GM19468 (cell line): ENCODE measurements around the gene GPR146.
"Not testable (repeated sequence)": the region's sequence is repeated elsewhere in the genome, so short reads cannot be mapped to it uniquely, and the experiment has no call there.

ENCODE experiments used
- ATAC-seq: cut with Tn5 transposase; IDR thresholded peaks from one replicate; pipeline ENCODE4 v1.9.1; 2021; ENCODE audit warnings: mild to moderate bottlenecking, moderate library complexity, moderate number of reproducible peaks; ENCODE audit not compliant: unreplicated experiment; ENCODE audit errors: extremely low read depth

The GPR146 gene

DNA sequence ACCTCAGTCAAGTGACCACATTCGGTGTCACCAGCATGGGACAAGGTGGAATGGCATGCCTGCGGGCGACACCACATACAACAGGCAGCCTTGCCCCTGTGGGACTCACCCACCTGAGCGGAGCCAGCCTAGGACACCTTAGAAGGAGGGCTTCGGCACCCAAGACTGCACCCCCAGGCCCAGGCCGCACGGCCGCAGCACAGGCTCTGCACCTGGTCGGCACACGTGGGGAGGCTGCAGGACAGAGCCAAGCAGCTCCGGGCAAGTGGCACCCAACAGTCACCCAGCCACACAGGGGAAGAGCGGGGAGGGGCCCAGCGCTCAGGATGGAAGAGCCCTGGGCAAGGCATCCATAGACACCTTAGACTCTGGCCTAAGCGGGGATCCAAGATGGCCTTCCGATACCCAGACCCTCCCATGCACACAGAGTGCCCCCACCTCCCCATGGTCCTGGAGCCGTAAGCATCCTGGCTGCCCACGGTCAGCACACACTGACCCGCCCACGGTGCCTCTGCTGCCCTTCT lies 27.4 kb downstream of the GPR146 start:
- no peak for ATAC-seq

DNA sequence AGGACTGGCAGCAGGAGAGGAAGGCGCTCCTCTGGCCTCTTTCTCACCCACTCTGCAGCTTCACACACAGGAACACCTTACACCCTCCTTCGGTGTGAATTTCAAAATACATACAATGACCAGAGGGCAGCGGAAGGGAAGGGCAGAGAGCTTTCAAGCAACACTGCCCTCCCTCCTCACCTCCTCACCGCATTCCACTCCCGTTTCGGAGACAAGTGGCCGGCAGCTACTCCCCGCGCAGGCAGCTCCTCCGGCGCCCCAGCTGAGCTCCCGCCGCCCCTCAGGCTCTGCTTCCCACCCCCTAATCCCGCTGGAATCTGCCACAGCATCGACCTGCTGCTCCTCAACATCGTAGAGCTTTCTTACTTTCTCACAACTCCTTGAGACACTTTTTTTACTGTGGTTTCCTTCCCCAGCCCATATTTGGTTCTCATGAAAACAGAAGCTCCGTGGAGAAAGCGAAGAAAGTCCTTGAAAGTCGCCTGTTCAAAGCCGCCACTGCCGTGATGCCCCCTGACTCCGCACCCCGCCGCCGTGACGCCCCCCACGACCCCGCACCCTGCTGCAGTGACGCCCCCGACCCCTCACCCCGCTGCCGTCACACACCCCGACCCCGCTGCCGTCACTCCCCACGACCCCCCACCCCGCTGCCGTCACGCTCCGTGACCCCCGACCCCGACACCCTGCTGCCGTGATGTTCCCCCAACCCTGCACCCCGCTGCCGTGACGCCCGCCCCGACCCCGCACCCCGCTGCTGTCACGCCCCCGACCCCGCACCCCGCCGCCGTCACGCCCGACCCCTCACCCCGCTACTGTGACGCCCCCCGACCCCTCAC lies 29.0 kb downstream of the GPR146 start:
- ATAC-seq, result no peak

DNA sequence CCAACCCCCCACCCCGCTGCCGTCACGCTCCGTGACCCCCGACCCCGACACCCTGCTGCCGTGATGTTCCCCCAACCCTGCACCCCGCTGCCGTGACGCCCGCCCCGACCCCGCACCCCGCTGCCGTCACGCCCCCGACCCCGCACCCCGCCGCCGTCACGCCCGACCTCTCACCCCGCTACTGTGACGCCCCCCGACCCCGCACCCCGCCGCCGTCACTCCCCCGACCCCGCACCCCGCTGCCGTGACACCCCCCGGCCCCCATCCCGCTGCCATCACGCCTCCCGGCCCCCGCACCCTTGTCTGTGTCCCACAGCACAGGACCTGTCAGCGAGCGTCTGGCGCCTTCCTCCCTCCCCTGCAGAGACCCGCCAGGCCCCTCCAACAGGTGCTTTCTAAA lies 29.7 kb downstream of the GPR146 start:
- ATAC-seq, result not testable (repeated sequence)

DNA sequence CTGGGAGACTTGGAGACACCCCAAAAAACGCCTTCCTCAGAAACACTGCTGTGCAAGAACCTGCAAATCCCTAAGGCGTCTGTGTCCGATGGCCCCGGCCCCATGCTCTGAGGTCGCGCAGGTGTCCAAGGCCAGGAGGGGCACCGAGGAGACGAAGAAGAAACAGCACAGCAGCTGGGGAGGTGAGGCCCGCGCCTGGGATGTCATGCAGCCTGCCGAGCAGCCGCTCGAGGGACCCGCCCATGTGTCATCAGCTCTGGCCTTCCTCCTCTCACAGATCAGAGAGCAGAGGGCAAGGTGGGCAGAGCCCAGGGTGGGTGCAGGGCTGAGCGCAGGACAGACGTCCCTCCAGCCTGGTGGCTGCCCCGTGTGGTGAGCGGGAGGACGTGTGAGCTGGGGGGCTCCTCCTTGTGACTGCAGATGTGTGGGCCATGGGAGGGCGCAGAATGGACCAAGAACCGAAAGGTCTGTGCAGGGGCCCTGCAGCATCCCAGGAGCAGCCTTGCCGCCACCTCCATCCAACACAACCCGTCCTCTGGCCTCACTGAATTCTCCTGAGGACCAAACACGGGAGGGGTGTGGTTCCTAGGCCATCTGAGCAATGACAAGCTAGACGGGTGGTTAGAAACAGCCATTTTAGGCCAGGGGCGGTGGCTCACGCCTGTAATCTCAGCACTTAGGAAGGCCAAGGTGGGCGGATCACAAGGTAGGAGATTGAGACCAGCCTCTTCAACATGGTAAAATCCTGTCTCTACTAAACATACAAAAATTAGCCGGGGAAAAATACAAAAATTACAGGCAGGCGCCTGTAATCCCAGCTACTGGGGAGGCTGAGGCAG lies 30.5 kb downstream of the GPR146 start:
- ATAC-seq, result no peak

DNA sequence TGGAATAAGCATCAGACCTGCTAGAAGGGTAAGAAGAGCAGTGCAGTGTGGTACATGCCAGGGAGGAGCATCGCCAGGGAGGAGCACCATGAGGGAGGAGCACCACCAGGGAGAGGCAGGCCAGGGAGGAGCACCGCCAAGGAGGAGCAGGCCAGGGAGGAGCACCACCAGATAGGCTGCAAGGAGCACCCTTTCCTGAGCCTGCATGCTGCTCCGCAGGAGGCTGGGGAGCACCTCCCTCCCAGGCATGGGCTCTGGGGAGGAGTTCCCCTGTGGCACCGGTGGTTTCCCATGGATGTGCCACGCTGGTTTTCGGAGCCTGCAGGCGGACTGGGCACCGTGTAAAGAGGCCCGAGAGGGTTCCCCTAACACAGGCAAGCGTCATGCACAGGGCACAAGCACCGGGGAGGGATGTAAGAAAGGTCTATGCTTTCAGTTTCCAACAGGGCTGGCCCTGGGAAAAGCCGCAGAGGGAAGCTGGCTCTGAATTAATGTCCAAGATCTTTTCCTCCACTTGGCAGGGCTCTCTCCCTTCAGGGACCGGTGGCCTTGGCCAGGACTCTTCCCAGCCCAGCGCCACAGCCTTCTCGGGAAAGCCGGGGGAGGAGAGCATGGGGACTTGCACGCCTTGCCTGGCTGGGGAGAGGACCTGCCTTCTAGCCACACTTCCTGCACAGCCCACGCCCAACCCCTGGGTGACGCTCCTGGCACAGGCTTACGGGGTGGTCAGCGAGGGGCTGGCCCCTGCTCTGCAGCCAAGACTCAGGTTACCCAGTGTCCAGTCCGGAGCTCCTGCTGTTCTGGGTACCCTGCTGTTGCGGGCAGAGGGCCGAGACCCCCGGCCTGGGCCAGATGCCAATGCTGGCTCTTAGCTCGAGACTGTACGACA lies 32.1 kb downstream of the GPR146 start:
- no peak for ATAC-seq

DNA sequence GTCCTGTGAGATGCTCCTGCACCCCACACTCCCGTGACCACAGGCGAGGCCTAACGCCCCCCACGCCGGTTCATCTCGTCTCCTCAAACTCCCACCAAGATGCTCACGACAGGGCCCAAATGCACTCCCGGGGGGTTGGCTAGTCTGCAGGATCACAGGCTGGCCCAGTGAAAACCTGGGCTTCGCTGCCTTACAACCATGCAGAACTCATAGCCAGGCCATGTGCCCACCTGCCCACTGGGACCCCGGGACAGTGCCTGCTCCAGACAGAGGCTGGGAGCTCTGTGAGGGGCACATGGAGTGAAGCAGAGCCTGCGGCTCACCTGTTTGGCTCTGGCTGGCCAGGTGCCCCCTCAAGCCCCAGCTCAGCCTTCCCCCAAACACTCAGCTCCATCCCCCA lies 34.2 kb downstream of the GPR146 start:
- ATAC-seq, result no peak

DNA sequence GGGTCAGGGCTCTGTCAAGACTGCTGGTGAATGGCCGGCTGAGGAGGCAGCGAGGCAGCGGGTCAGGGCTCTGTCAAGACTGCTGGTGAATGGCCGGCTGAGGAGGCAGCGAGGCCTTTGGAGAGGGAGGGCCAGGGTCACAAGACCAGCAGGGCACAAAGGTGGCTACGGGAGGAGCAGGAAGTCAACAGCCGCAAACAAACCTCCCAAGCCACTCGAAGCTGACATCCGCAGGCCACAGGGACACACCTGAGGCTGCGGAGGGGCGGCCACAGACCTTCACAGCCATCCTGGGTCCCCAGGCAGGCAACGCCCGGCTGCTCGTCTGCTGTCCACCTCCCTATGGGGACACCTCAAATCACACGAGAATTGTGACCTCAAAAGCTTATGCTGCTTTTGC lies 34.6 kb downstream of the GPR146 start:
- no peak for ATAC-seq

DNA sequence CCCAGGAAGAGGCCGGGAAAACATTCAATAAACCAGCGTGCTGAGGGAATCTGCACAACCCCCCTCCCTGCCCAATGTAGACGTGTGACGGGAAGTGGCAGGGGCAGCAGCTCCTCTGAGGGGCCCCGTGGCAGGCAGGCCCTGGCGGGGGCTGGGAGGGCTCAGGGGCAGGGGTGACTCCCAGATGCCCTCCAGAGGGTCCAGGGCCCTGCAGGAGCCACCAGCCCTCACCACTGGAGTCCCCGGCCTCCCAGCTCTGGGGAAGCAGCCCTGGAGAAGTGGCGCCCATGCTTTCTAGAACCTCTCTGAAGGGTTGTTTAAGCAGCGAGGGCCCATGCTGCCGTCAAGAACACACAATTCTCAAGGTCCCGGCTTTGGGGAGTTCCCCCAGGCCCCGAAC lies 35.2 kb downstream of the GPR146 start:
- ATAC-seq, result no peak

DNA sequence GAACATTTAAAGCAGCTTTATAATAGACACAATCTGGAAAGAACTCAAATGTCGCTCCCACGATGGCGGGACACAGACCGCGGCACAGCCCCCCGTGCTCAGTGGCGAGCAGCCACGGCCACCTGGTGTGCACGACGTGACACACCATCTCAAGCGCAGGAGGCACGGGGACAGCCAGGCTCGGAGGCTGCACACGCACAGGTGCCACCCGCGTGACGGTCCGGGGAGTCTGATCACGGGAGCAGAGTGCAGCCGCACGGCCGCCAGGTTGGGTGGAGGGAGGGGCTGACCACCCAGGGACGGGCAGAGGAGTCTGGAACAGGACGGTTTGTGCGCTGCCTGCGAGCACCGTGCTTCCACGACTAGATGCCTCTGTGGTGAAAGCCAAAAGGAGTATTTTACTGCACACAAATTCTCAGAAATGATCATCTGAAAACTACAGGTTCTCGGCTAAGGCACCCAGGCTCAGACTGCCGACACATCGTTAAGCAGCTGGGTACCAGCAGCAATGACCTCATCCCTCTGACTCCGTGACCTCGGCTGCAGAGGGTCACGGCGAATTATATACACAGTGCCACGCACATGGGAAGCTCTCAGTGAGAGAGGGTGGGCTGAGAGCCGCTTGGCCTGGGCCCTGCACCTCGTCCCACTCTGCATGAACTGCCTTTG lies 36.0 kb downstream of the GPR146 start:
- ATAC-seq, result no peak

DNA sequence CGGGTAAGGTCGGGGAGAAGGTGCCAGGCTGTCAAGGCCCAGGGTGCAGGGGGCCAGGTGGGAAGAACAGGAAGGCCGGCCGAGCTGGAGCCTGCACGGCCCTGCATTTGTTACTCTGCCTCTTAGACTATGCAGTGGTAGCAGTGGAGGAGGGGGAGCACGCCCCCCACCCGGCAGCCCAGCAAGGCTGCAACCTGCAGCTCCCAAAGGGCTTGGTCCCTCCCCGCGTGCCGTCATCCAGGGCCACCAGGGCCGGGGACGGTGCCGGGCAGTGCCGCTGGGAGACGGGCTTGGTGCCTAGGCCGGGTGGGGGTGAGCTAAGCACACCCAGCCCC lies 36.5 kb downstream of the GPR146 start:
- no peak for ATAC-seq

DNA sequence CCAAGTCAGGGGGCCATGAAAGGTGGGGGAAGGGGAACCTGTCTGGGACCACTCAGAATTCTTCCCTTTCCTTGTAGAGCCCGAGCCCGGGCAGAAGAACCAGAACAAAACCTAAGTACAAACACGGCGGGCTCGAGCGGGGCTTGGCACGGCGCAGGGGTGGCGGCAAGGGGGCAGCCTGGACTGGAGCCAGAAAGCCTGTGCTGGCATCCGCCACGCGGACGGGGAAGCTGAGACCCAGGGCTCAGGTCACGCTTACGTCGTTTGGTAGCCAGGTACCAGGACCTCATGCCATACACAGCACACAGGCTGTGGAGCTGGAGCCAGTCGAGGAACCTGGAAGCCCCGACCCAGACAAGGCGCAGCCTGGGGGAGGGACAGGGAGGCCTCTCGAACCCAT lies 37.0 kb downstream of the GPR146 start:
- ATAC-seq, result no peak

DNA sequence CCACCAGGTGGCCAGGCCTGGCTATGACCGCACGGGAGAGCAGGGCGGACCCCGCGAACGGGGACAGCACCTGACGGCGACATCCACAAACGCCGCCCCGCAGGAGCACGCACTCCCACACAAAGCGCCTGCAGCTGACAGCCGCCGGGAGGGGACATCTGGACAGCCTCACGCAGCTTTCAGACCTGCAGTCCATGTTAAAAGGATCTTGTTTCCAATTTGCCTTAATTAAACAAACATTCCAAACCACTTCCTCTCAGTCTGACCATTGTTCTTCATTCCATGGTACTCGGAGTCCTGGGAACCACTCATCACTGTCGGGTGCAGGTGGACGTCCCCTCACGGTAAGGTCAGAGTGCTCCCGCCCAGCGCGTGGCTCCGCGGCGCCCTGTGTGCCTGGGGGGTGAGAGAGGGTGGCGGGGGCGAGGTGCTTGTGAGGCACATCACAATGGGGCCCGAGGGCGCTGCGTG lies 37.6 kb downstream of the GPR146 start:
- ATAC-seq, result no peak

DNA sequence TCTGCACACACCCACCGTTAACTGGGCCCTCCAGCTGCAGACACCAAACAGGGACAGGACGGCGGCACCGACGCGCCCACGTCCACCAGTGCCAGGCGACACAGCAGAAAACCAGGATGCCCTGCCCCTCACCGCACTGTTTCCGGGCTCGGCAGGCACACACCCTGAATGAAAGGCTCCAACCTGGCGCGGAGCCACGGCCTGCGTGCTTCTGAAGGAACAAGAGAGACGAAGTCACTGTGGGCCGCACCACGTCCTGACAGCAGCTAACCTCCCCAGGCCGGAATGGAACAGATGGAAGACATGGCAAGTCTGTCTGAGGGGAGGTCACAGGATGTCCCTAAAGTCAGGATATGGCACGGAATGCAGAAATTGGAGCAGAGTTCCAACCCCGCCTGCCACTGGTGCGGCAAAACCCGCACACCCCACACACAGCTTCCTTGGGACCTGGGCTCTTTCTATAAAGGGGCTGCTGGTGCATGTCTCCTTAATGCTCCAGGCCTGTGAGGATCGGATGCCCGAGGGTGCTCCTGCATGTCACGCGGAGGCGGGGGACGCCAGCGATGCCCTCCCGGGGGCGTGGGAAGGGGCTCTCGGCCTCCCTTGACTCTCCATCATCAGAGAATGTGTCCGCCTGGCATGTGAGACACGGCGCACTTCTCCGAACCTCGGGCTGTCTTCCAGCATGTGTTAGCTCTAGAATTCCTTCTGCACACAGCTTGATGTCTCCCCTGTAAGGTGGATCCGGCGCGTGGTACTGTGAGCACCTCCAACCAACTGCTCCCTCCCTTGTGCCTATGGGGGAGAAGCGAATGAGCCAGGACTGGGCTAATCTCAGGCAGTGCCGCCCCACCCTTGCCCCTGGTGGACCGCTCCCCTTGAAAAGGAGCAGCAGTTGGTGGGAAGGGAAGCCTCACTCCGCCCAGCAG lies 39.6 kb downstream of the GPR146 start:
- no peak for ATAC-seq

DNA sequence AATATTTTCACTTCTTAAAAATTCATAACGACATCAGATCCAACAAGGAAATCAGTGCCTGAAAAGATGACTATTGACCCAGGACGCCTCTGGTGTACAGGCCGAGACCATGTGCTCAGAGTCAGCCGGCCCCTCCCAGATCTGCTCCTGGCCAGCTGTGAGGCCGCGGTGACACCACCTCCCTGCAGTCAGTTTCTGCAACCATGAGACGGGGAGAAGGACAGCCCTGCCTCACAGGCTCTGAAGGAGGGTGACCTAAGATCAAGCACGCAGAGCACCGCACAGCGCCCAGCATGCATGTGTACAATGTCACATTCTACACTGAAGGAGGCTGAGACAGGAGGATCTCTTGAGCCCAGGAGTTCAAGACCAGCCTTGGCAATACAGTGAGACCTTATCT lies 40.9 kb downstream of the GPR146 start:
- no peak for ATAC-seq

DNA sequence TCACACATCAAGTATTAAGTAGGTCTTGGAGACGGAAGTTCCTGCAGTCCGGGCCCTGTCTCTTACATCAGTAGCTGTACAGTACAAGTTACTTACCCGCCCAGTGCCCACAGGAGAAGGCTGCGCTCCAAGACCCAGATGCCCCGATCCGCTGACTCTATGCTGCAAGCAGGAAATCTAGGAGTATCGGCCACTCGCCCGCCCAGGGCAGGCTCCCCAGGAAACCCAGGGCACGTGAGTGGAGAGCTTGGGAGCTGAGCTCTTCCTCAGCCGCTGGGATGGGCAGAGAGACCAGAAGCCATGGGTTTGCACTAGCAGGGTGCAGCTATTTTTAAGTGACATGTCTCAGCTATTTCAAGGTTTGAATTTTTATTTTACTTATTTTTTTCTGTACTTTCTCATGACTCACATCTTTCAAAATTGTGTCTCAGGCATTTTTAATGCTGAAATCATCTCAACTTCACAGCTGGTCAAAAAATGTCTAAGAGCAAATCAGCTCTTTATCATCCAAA lies 41.6 kb downstream of the GPR146 start:
- no peak for ATAC-seq

DNA sequence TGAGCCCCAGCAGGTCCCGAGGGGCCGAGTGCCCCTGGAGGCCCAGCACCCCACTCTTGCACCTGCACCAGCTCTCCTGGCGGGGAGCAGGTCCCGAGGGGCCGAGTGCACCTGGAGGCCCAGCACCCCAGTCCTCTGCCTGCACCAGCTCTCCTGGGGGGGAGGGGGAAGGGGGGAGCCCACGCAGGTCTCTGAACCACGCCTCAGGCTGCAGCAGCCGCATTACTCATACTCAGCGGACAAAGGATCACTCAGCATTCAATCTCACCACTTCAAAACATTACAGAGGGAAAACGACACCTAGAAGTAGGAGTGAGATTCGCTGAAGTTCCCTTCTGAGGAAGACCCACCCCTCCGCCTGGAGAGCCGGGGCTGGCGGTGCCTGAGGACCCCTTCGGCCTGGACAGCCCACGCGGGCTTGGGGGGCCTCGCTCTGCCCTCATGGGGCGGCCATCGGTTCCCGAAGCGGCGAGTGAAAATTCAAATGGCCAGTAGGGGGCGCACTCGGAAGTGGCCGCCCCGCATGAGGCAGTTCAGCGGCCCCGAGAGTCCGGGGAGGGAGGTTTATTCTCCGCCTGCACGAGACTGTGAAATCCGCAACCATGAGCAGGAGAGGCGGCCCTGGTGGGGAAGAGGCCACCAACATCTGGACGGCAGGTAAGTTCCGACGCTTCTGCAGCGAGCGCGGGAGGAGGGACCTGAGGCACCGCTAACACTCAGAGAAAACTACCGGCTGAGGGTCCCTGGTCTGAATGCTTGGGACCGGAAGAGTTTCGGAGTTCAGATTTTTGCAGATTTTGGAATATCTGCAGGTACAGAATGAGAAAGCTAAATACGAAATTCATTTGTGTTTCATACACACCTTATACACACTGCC lies 42.5 kb downstream of the GPR146 start:
- no peak for ATAC-seq

DNA sequence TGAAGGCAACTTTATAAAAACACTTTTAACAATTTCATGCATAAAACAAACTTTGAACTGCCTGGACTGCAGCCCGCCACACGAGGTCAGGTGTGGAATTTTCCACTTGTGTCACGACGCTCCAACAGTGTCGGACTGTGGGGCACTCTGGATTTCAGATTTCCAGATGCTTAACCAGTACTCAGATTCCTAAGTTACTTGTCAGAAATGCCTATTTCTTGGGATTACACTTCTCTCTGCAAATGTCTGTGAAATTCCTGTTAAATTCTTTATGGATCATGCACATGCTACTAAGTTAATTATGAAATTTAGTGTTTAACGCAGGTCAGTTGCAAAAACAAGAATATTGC lies 43.1 kb downstream of the GPR146 start:
- no peak for ATAC-seq
